HCT116 (cell line): ENCODE measurements around the gene HOXB9. TPM values are rescaled to one million over a fixed set of nuclear protein-coding genes. Genes with fewer than 3 reads are reported as not detected.

ENCODE experiments used
- ATAC-seq: fragments of 200-7000 bp; cut with Tn5 transposase; 2 replicates; pipeline ENCODE4 v1.9.1; 2020; ENCODE audit warnings: mild to moderate bottlenecking, moderate library complexity
- BruUV-seq: library from RNA; stranded (reverse); fragments of 400-500 nt; replicated peaks from 2 replicates; lab custom pipeline; 2021; lab: Mats Ljungman, UMichigan
- CTCF ChIA-PET: fragments of 300-600 bp; sonication (Branson Sonifier 250); formaldehyde crosslinking; loops from one replicate; lab custom pipeline; 2021; ENCODE audit warnings: antibody characterized with exemption; lab: Charles Lee
- POLR2A ChIA-PET: fragments of 300-600, 350-600 bp; sonication (Branson Sonifier 250); formaldehyde crosslinking; loops from one replicate; lab custom pipeline; 2021; ENCODE audit warnings: antibody characterized with exemption; lab: Charles Lee
- RAD21 ChIA-PET, 2 experiments: fragments of 300-600 bp; sonication (Branson Sonifier 250); formaldehyde crosslinking; loops; one replicate each; lab custom pipeline; 2023; ENCODE audit warnings: low total read pairs in 2 of 2; ENCODE audit not compliant: uncharacterized antibody in 2 of 2, unreplicated experiment in 2 of 2, low non-redundant PET in 1 of 2; lab: Charles Lee
- DNase-seq: peaks from one replicate; pipeline ENCODE4 v3.0.0-alpha.2; 2010; ENCODE audit warnings: low read depth, low spot score
- H2AFZ ChIP-seq: fragments of 200-600 bp; shearing (Covaris generic), sonication (generic); 2 replicates; pipeline ENCODE4 v1.6.1; 2017; ENCODE audit warnings: low read depth, mixed run types, mixed read lengths, antibody characterized with exemption, low read length; ENCODE audit not compliant: poor library complexity, severe bottlenecking
- H3K27ac ChIP-seq: 2 replicates; pipeline ENCODE4 v1.5.1; 2012; ENCODE audit warnings: low read depth, low read length
- H3K27me3 ChIP-seq: fragments of 200-600 bp; sonication (generic); 2 replicates; pipeline ENCODE4 v1.6.1; 2016; ENCODE audit warnings: mixed run types, low read length, mixed read lengths; ENCODE audit not compliant: insufficient read depth
- H3K36me3 ChIP-seq, 2 experiments: fragments of 200-500 bp in 1 of 2; fragments of 200-600 bp in 1 of 2; sonication (Bioruptor generic) in 1 of 2; sonication (generic) in 1 of 2; 2 replicates each; pipeline versions ENCODE4 v1.5.1 to v1.6.1; 2014 to 2016; ENCODE audit warnings: low read length in 2 of 2, inconsistent platforms in 1 of 2, mixed read lengths in 1 of 2, mixed run types in 1 of 2; ENCODE audit not compliant: insufficient read depth in 2 of 2, control insufficient read depth in 1 of 2
- H3K4me1 ChIP-seq, 2 experiments: fragments of 200-600 bp in 1 of 2; sonication (generic) in 1 of 2; 2 replicates each; pipeline versions ENCODE4 v1.5.1 to v1.6.1; 2012 to 2017; ENCODE audit warnings: low read length in 2 of 2, inconsistent platforms in 1 of 2, mild to moderate bottlenecking in 1 of 2, mixed read lengths in 1 of 2, mixed run types in 1 of 2, moderate library complexity in 1 of 2; ENCODE audit not compliant: insufficient read depth in 2 of 2, control insufficient read depth in 1 of 2
- H3K4me2 ChIP-seq: fragments of 200-600 bp; sonication (generic); 2 replicates; pipeline ENCODE4 v1.6.1; 2017; ENCODE audit warnings: mixed run types, low read length, mixed read lengths
- H3K4me3 ChIP-seq, 2 experiments: fragments of 200-600 bp in 1 of 2; sonication (generic) in 1 of 2; replicated peaks in 1 of 2; 2 replicates each; pipeline ENCODE4 v1.5.1; 2011 to 2016; ENCODE audit warnings: low read length in 2 of 2, control low read depth in 1 of 2, low read depth in 1 of 2, mild to moderate bottlenecking in 1 of 2, mixed read lengths in 1 of 2, mixed run types in 1 of 2
- H3K79me2 ChIP-seq: fragments of 200-600 bp; sonication (generic); 2 replicates; pipeline ENCODE4 v1.6.1; 2017; ENCODE audit warnings: mild to moderate bottlenecking, mixed run types, low read length, moderate library complexity, mixed read lengths; ENCODE audit not compliant: insufficient read depth
- H3K9ac ChIP-seq: fragments of 200-600 bp; sonication (generic); 2 replicates; pipeline ENCODE4 v1.6.1; 2016; ENCODE audit warnings: low read length, mixed read lengths
- H3K9me2 ChIP-seq: fragments of 200-600 bp; sonication (generic), shearing (Covaris generic); 2 replicates; pipeline ENCODE4 v1.6.1; 2017; ENCODE audit warnings: mixed run types, mild to moderate bottlenecking, moderate library complexity; ENCODE audit not compliant: insufficient read depth
- H3K9me3 ChIP-seq, 2 experiments: fragments of 200-500 bp in 1 of 2; fragments of 200-600 bp in 1 of 2; sonication (Bioruptor generic) in 1 of 2; sonication (generic) in 1 of 2; 2 replicates each; pipeline ENCODE4 v1.6.1; 2014 to 2017; ENCODE audit warnings: low read length in 2 of 2, mixed read lengths in 2 of 2, inconsistent platforms in 1 of 2, low read depth in 1 of 2, mild to moderate bottlenecking in 1 of 2, mixed run types in 1 of 2, moderate library complexity in 1 of 2; ENCODE audit not compliant: control insufficient read depth in 1 of 2, insufficient read depth in 1 of 2
- H4K20me1 ChIP-seq: fragments of 200-600 bp; sonication (generic), shearing (Covaris generic); 2 replicates; pipeline ENCODE4 v1.6.1; 2017; ENCODE audit warnings: mixed run types, mild to moderate bottlenecking, moderate library complexity; ENCODE audit not compliant: insufficient read depth
- ATF3 ChIP-seq: IDR thresholded peaks from 2 replicates; pipeline ENCODE4 v1.6.1; 2012
- CBX3 ChIP-seq: IDR thresholded peaks from 2 replicates; pipeline ENCODE4 v1.6.1; 2012; ENCODE audit warnings: low read depth
- CEBPB ChIP-seq: IDR thresholded peaks from 2 replicates; pipeline ENCODE4 v1.6.1; 2012; ENCODE audit warnings: low read depth
- CTCF ChIP-seq, 3 experiments: fragments of 200-600 bp in 1 of 3; sonication (generic) in 1 of 3; IDR thresholded peaks in 2 of 3; conservative IDR thresholded peaks in 1 of 3; 2 replicates each; pipeline ENCODE4 v1.5.1; 2012 to 2017; ENCODE audit warnings: low read depth in 2 of 3, low read length in 2 of 3, antibody characterized with exemption in 1 of 3, borderline replicate concordance in 1 of 3, control low read depth in 1 of 3, mild to moderate bottlenecking in 1 of 3, mixed read lengths in 1 of 3, mixed run types in 1 of 3, moderate library complexity in 1 of 3; ENCODE audit not compliant: insufficient read depth in 1 of 3
- EGR1 ChIP-seq: IDR thresholded peaks from 2 replicates; pipeline ENCODE4 v1.6.1; 2012; ENCODE audit warnings: low read depth
- ELF1 ChIP-seq: IDR thresholded peaks from 2 replicates; pipeline ENCODE4 v1.6.1; 2012; ENCODE audit warnings: low read depth, borderline replicate concordance
- EZH2 ChIP-seq: fragments of 200-600 bp; sonication (generic); IDR thresholded peaks from 2 replicates; pipeline ENCODE4 v1.6.1; 2017; ENCODE audit warnings: antibody characterized with exemption, mixed run types
- EZH2phosphoT487 ChIP-seq: fragments of 200-600 bp; IDR thresholded peaks from 2 replicates; pipeline ENCODE4 v1.6.1; 2018; ENCODE audit warnings: antibody characterized with exemption, borderline replicate concordance
- FOSL1 ChIP-seq: IDR thresholded peaks from 2 replicates; pipeline ENCODE4 v1.6.1; 2012; ENCODE audit warnings: low read depth
- MAX ChIP-seq: IDR thresholded peaks from 2 replicates; pipeline ENCODE4 v1.6.1; 2012
- POLR2A ChIP-seq: IDR thresholded peaks from 2 replicates; pipeline ENCODE4 v1.7.0; 2011; ENCODE audit warnings: borderline replicate concordance; ENCODE audit not compliant: insufficient read depth, insufficient read length; ENCODE audit errors: extremely low read depth
- RAD21 ChIP-seq: IDR thresholded peaks from 2 replicates; pipeline ENCODE4 v1.6.1; 2012; ENCODE audit warnings: low read depth, mild to moderate bottlenecking
- SIN3A ChIP-seq: IDR thresholded peaks from 2 replicates; pipeline ENCODE4 v1.6.1; 2012; ENCODE audit warnings: low read depth
- SP1 ChIP-seq: IDR thresholded peaks from 2 replicates; pipeline ENCODE4 v1.6.1; 2012; ENCODE audit warnings: low read depth
- TCF7L2 ChIP-seq: IDR thresholded peaks from 2 replicates; pipeline ENCODE4 v1.7.0; 2011; ENCODE audit warnings: borderline replicate concordance, inconsistent platforms; ENCODE audit not compliant: insufficient read depth, insufficient read length; ENCODE audit errors: extremely low read depth
- YY1 ChIP-seq: IDR thresholded peaks from 2 replicates; pipeline ENCODE4 v1.6.1; 2011; ENCODE audit warnings: low read length, low read depth, moderate library complexity, mild to moderate bottlenecking; ENCODE audit not compliant: insufficient replicate concordance; ENCODE audit errors: extremely low read depth
- ZBTB33 ChIP-seq: IDR thresholded peaks from 2 replicates; pipeline ENCODE4 v1.6.1; 2011; ENCODE audit warnings: mild to moderate bottlenecking, low read length, moderate library complexity; ENCODE audit not compliant: insufficient replicate concordance; ENCODE audit errors: extremely low read depth
- ZFX ChIP-seq: fragments of 450-650 bp; IDR thresholded peaks from 2 replicates; pipeline ENCODE4 v1.6.1; 2017
- intact Hi-C: fragments of 100-400 bp; cut with micrococcal nuclease; formaldehyde crosslinking; loops from 2 replicates; pipeline ENCODE4 v1.10.0; 2022
- total RNA-seq: library from RNA; stranded (reverse); gene quantifications from one replicate; pipeline ENCODE4 v1.2.1, GENCODE V29; 2021; ENCODE audit not compliant: unreplicated experiment

Gene HOXB9
- total RNA-seq, 1 experiment from 2014 or later: 40.1 TPM

GRCh38 chr17:48630925-48631692, 5.0 kb upstream of the HOXB9 start:
- ATAC-seq: no peak
- H3K27me3 ChIP-seq: no peaks in the 10 kb centered on the region
- intact Hi-C loops: no loop called here
- TF ChIP-seq TCF7L2 (no peak), ZFX (no peak), EGR1 (no peak), EZH2 (no peak), RAD21 (no peak), EZH2phosphoT487 (no peak), YY1 (no peak), ELF1 (no peak), CBX3 (no peak), CTCF (IDR thresholded peaks at IDR 0.05 in 2 of 3, conservative IDR thresholded peaks at IDR 0.05 in 1 of 3; ENCODE audit: borderline replicate concordance in 1 of 3, insufficient read depth in 1 of 3, low read depth in 2 of 3, low read length in 2 of 3) (no peak), SP1 (no peak), CEBPB (no peak), FOSL1 (no peak), ZBTB33 (no peak), SIN3A (no peak), MAX (no peak), POLR2A (no peak), ATF3 (no peak)
- TF ChIP-seq, all 23 proteins: peak for 0
- ChIA-PET CTCF (interaction anchor here (0.8 to 1.2 kb wide), 2 partner anchors 9 to 40 kb away, joined by 3 read pairs; no protein-coding TSS in a partner anchor), POLR2A (no interaction called here), RAD21 (no interaction called here)
- H3K9me3 ChIP-seq: no peaks in the 10 kb centered on the region
- H3K4me1 ChIP-seq: peaks cover 10 to 14% of the 10 kb centered on the region in 2 experiments
- H4K20me1 ChIP-seq: no peaks in the 10 kb centered on the region
- H3K36me3 ChIP-seq: peaks cover 11 to 18% of the 10 kb centered on the region in 2 experiments; a peak in 3 of 4 replicates
- BruUV-seq: no TSS peak
- peaks cover 7% of the 10 kb centered on the region; the same call in 1 of the 2 replicates for H3K79me2 ChIP-seq
- H3K9ac ChIP-seq: no peak overlapping the region
- no peak overlapping the region for H3K4me2 ChIP-seq
- H3K27ac ChIP-seq: no peak overlapping the region
- no peak overlapping the region for H2AFZ ChIP-seq
- no peak for DNase-seq
- no peaks in the 10 kb centered on the region for H3K9me2 ChIP-seq
- H3K4me3 ChIP-seq: no peak overlapping the region
